DOHH2 (cell line): ENCODE data around the gene NHSL2.

ENCODE experiments used
- H3F3A ChIP-seq: fragments of 200-600 bp; sonication (generic), shearing (Covaris generic); 2 replicates; pipeline ENCODE4 v1.6.0; 2016; ENCODE audit warnings: antibody characterized with exemption, mild to moderate bottlenecking; ENCODE audit not compliant: control insufficient read depth, insufficient read depth
- H3K27ac ChIP-seq: fragments of 200-600 bp; sonication (generic); 2 replicates; pipeline ENCODE4 v1.5.1; 2014; ENCODE audit warnings: low read depth, mild to moderate bottlenecking, low read length, moderate library complexity
- H3K27me3 ChIP-seq: fragments of 200-600 bp; sonication (generic); 2 replicates; pipeline ENCODE4 v1.6.1; 2014; ENCODE audit warnings: mild to moderate bottlenecking, low read length, mixed read lengths; ENCODE audit not compliant: control insufficient read depth
- H3K36me3 ChIP-seq: fragments of 200-600 bp; sonication (generic); 2 replicates; pipeline ENCODE4 v1.6.1; 2014; ENCODE audit warnings: mild to moderate bottlenecking, low read length, moderate library complexity, mixed read lengths; ENCODE audit not compliant: control insufficient read depth
- H3K4me1 ChIP-seq: fragments of 200-600 bp; sonication (generic); 2 replicates; pipeline ENCODE4 v1.6.1; 2014; ENCODE audit warnings: mild to moderate bottlenecking, low read length, mixed read lengths; ENCODE audit not compliant: control insufficient read depth
- H3K4me2 ChIP-seq: fragments of 200-600 bp; sonication (generic); 2 replicates; pipeline ENCODE4 v1.6.0; 2014; ENCODE audit warnings: mild to moderate bottlenecking, low read length, moderate library complexity
- H3K4me3 ChIP-seq: fragments of 200-600 bp; sonication (generic); 2 replicates; pipeline ENCODE4 v1.5.1; 2014; ENCODE audit warnings: mild to moderate bottlenecking, low read length, mixed read lengths
- H3K79me2 ChIP-seq: fragments of 200-600 bp; sonication (generic); 2 replicates; pipeline ENCODE4 v1.6.1; 2014; ENCODE audit warnings: mild to moderate bottlenecking, low read length, mixed read lengths; ENCODE audit not compliant: control insufficient read depth
- H3K9me2 ChIP-seq: fragments of 200-600 bp; sonication (generic); replicated peaks from 2 replicates; pipeline ENCODE4 v1.6.1; 2014; ENCODE audit warnings: mild to moderate bottlenecking, low read length, mixed read lengths; ENCODE audit not compliant: control insufficient read depth
- H3K9me3 ChIP-seq: fragments of 200-600 bp; sonication (generic); 2 replicates; pipeline ENCODE4 v1.6.1; 2014; ENCODE audit warnings: antibody characterized with exemption, low read length, mixed read lengths; ENCODE audit not compliant: control insufficient read depth, insufficient read depth
- H4K20me1 ChIP-seq: fragments of 200-600 bp; sonication (generic); 2 replicates; pipeline ENCODE4 v1.6.0; 2014; ENCODE audit warnings: low read depth, mild to moderate bottlenecking, antibody characterized with exemption, low read length, moderate library complexity; ENCODE audit not compliant: control insufficient read depth, insufficient read depth
- EZH2phosphoT487 ChIP-seq: fragments of 200-600 bp; sonication (generic); IDR thresholded peaks from 2 replicates; pipeline ENCODE4 v1.6.1; 2017; ENCODE audit warnings: borderline replicate concordance, mild to moderate bottlenecking, antibody characterized with exemption, low read length, moderate library complexity, mixed read lengths
- TF ChIP-seq, protein P1 (sequence below): fragments of 200-600 bp; sonication (generic); IDR thresholded peaks from one replicate; pipeline ENCODE4 v1.5.1; 2014; ENCODE audit warnings: antibody characterized with exemption, mild to moderate bottlenecking, low read depth, low read length; ENCODE audit not compliant: poor library complexity, severe bottlenecking

Gene NHSL2

DNA sequence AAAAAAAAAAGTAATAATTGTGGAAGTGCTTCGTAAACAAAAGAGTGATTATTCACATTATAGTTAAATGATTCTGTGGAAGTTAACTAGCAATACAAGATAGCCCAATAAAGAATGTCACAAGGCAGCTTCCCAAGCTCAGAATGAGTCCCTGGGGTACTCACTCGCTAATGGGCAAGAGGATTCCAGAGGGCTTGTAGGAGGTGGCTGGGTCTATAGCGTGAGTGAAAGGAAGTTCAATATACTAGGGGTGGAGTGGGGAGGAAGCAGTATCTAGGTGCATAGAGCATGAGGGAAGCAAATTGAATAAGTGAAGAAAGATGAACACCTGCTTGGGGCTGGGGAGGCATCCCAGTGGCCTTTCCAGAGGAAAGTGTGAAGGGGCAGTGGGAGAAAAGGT, 178.6 kb downstream of the NHSL2 start:
- H3K36me3 ChIP-seq: no peaks in the 10 kb centered on the region
- H3K4me3 ChIP-seq: no peak overlapping the region
- H3K27me3 ChIP-seq: no peaks in the 10 kb centered on the region
- H3K9me2 ChIP-seq: no peaks in the 10 kb centered on the region
- H3K27ac ChIP-seq: no peak overlapping the region
- TF ChIP-seq, protein P1, sequence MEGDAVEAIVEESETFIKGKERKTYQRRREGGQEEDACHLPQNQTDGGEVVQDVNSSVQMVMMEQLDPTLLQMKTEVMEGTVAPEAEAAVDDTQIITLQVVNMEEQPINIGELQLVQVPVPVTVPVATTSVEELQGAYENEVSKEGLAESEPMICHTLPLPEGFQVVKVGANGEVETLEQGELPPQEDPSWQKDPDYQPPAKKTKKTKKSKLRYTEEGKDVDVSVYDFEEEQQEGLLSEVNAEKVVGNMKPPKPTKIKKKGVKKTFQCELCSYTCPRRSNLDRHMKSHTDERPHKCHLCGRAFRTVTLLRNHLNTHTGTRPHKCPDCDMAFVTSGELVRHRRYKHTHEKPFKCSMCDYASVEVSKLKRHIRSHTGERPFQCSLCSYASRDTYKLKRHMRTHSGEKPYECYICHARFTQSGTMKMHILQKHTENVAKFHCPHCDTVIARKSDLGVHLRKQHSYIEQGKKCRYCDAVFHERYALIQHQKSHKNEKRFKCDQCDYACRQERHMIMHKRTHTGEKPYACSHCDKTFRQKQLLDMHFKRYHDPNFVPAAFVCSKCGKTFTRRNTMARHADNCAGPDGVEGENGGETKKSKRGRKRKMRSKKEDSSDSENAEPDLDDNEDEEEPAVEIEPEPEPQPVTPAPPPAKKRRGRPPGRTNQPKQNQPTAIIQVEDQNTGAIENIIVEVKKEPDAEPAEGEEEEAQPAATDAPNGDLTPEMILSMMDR: no peak
- TF ChIP-seq EZH2phosphoT487: no peak
- no peaks in the 10 kb centered on the region for H3K9me3 ChIP-seq
- H3K4me2 ChIP-seq: no peak overlapping the region
- H3K4me1 ChIP-seq: no peaks in the 10 kb centered on the region
- no peaks in the 10 kb centered on the region for H3K79me2 ChIP-seq
- no peaks in the 10 kb centered on the region for H3F3A ChIP-seq
- no peaks in the 10 kb centered on the region for H4K20me1 ChIP-seq

DNA sequence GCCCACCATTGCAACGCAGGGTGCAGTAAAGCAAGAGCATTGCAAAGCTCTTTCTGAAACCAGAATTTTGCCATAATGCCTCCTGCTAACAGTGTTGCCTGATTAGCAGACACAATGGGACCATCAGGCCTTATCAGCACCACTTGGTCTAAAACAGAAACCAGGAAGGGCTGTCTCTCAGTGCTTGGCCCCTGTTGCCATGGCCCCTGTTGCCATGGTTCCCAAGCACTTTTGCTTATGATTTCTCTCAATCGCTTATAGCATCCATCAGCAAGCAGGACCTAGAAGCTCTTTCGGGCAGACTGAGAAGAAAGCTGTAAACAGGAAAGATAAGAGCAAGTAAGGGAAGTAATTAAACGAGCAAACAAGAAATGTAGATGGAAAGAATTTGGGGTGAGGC, 184.2 kb downstream of the NHSL2 start:
- no peaks in the 10 kb centered on the region for H4K20me1 ChIP-seq
- H3K9me3 ChIP-seq: no peaks in the 10 kb centered on the region
- H3K4me3 ChIP-seq: no peak overlapping the region
- no peaks in the 10 kb centered on the region for H3K79me2 ChIP-seq
- no peak overlapping the region for H3K27ac ChIP-seq
- H3K4me2 ChIP-seq: no peak overlapping the region
- H3K9me2 ChIP-seq: no peaks in the 10 kb centered on the region
- H3F3A ChIP-seq: no peaks in the 10 kb centered on the region
- no peaks in the 10 kb centered on the region for H3K4me1 ChIP-seq
- H3K36me3 ChIP-seq: no peaks in the 10 kb centered on the region
- no peaks in the 10 kb centered on the region for H3K27me3 ChIP-seq
- TF ChIP-seq EZH2phosphoT487: no peak
- TF ChIP-seq, protein P1: no peak

DNA sequence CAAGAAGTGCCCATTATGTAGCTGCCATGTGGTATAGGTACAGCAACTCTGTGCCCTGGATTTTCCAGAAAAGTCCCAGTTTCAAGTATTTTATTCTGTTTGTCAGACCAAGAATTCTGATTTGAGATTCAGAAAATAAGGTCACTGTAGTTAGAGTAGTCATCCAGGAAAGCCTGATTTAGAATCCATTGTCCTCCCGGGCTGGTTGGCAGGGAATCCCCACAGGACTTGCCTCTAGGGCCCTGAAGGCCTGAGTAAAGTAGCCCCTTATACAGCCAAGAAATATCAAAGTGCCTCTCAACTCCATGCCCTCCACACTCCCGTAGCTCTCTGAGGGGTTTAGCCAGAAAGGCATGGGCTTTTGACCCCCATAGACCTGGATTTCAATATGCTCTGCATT, 184.7 kb downstream of the NHSL2 start:
- no peak overlapping the region for H3K27ac ChIP-seq
- no peaks in the 10 kb centered on the region for H4K20me1 ChIP-seq
- no peaks in the 10 kb centered on the region for H3K79me2 ChIP-seq
- no peaks in the 10 kb centered on the region for H3F3A ChIP-seq
- H3K4me2 ChIP-seq: no peak overlapping the region
- H3K9me2 ChIP-seq: no peaks in the 10 kb centered on the region
- no peak overlapping the region for H3K4me3 ChIP-seq
- no peak for TF ChIP-seq EZH2phosphoT487
- TF ChIP-seq, protein P1: no peak
- no peaks in the 10 kb centered on the region for H3K36me3 ChIP-seq
- H3K4me1 ChIP-seq: no peaks in the 10 kb centered on the region
- H3K27me3 ChIP-seq: no peaks in the 10 kb centered on the region
- H3K9me3 ChIP-seq: no peaks in the 10 kb centered on the region

DNA sequence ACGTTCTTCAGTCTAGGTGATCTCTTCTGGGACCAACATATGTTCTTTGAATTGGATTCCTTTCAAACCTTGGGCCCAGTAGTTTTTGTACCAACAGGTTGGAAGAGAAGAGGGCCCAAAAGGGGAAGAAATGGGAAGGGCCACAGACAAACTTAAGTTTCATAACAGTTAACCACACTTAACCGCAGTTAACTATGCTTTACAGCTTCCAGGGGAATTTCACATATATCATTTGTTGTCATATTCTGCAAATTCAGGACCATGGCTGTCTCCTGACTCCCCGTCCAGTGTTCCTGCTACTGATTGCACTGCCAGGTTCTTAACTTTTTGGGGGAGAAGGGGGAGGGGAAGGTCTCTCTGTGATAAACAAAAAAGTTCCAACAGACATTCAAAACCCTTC, 186.5 kb downstream of the NHSL2 start:
- no peaks in the 10 kb centered on the region for H4K20me1 ChIP-seq

More for the DNA sequence above, 186.5 kb downstream of the NHSL2 start:
- Histone ChIP-seq H3K4me3 (no peak overlapping the region), H3K79me2 (no peaks in the 10 kb centered on the region), H3K27me3 (no peaks in the 10 kb centered on the region), H3F3A (no peaks in the 10 kb centered on the region), H3K9me2 (no peaks in the 10 kb centered on the region), H3K4me1 (no peaks in the 10 kb centered on the region), H3K9me3 (no peaks in the 10 kb centered on the region), H3K36me3 (no peaks in the 10 kb centered on the region), H3K27ac (no peak overlapping the region), H3K4me2 (no peak overlapping the region)
- no peak for TF ChIP-seq EZH2phosphoT487
- TF ChIP-seq, protein P1: no peak
